ENCODE results near the gene SLMAP.

Gene SLMAP

DNA sequence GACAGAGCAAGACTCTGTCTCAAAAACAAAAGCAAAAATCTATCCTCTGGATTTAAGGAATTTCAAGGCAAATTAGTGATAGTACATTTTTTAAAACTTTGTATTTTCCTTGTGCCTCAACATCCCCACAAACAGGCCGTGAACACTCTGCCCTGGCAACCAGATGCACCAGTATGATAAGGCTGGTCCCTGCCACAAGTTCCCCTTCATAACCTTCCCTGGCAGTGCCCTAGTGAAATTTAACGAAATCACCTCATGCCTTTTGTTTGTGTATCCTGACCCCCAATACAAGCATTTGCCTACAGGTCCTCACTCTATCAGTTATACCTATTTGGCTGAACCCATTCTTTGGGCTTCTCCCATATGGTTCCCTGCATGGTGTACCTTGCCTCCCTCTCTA is 144.7 kb downstream of the SLMAP start:
- no peak overlapping the region for H3K9ac ChIP-seq (ENCODE audit: low read length)
- peaks cover 48% of the 10 kb centered on the region for H3K4me1 ChIP-seq (ENCODE audit: insufficient read depth, low read length)
- H3K27me3 ChIP-seq (ENCODE audit: control insufficient read depth in 1 of 2, insufficient read depth in 2 of 2, low read length in 2 of 2), result no peaks in the 10 kb centered on the region
- no peaks in the 10 kb centered on the region for H3K9me3 ChIP-seq (ENCODE audit: low read length)
- peaks cover 44% of the 10 kb centered on the region for H3K36me3 ChIP-seq (ENCODE audit: insufficient read depth, low read length)
- H3K4me3 ChIP-seq (ENCODE audit: low read depth in 1 of 2, low read length in 2 of 2), result peak overlapping the region in 1 of 2 donors; percentile 9
- H3K27ac ChIP-seq (ENCODE audit: low read depth, low read length), result peak overlapping the region; percentile 16

DNA sequence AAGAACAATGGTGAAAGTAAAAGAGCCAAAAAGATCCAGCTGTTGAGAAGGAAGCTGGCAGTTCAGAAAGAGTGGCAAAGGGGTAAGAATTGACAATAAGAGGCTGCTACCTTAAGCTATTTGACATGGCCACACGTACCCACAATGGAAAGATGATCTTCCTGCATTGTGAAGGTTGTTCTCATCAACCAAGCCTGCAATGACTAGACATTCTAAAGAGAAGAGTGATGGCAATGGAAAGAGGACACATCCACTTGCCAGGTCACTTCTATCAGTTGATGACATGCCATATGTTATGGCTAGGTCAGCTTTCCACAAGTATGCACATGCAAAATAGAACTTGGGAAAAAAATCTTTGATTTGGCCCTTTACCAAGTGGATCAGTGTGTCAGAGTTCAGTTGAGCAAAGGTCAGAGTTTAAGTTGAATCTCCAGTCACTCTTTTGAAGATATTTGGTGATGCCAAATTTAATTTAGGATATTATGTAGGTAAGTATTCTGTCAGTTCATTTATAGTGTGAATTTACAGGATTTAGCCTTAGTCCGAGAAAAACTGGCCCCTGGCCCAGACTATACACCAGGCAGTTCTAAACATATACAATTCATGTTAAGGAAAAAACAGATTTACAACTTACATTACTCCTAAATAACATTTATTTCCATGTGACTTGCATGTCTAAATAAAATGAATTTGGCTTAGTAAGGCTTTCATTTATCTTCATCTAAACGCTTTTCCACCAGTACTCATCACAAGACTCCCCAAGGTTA is 147.2 kb downstream of the SLMAP start:
- Histone ChIP-seq H3K4me3 (ENCODE audit: low read depth in 1 of 2, low read length in 2 of 2) (no peak overlapping the region), H3K9me3 (ENCODE audit: low read length) (no peaks in the 10 kb centered on the region), H3K4me1 (ENCODE audit: insufficient read depth, low read length) (peaks cover 30% of the 10 kb centered on the region), H3K9ac (ENCODE audit: low read length) (no peak overlapping the region), H3K27ac (ENCODE audit: low read depth, low read length) (no peak overlapping the region), H3K36me3 (ENCODE audit: insufficient read depth, low read length) (peaks cover 31% of the 10 kb centered on the region), H3K27me3 (ENCODE audit: control insufficient read depth in 1 of 2, insufficient read depth in 2 of 2, low read length in 2 of 2) (no peaks in the 10 kb centered on the region)

DNA sequence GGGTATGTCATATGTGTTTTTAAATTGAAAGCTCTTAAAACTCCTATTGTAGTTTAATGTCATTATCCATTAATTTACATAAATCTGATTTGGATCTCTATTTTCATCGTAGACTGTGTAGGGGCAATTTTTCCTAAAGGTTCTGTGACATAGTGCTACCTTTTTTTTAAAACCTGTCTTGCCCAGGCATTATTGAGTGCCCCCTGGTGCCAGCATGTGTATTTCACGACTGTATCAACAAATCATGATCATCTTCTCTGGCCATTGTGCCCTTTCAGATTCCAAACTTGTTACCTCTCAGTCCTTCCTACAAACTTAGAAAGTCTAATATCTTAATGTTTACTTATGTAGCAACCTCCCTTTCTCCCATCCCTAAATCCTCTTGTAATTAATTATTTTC is 154.9 kb downstream of the SLMAP start:
- Histone ChIP-seq H3K9ac (ENCODE audit: low read length) (no peak overlapping the region), H3K36me3 (ENCODE audit: insufficient read depth, low read length) (peaks cover 52% of the 10 kb centered on the region), H3K27ac (ENCODE audit: low read depth, low read length) (peak overlapping the region; percentile 51), H3K4me3 (ENCODE audit: low read depth in 1 of 2, low read length in 2 of 2) (no peak overlapping the region), H3K4me1 (ENCODE audit: insufficient read depth, low read length) (peaks cover 33% of the 10 kb centered on the region), H3K9me3 (ENCODE audit: low read length) (no peaks in the 10 kb centered on the region), H3K27me3 (ENCODE audit: control insufficient read depth in 1 of 2, insufficient read depth in 2 of 2, low read length in 2 of 2) (no peaks in the 10 kb centered on the region)

DNA sequence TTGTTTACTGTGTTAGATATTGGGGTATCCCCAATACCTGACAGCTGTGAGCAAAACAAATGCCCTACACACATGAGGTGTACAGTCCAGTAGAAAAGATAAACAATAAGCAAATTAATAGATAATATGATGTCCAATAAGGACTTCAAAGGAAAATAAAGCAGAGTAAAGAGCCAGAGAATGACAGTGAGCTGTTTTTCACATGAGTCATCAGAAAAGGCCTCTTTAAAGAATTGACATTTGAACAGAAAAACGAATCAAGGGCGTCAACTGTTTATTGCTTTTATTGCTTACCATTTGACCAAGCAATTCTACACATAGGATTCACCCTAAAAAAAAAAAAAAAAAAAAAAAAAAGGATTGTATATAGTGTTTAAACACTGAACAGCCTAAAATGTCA is 155.5 kb downstream of the SLMAP start:
- Histone ChIP-seq H3K9ac (ENCODE audit: low read length) (no peak overlapping the region), H3K27ac (ENCODE audit: low read depth, low read length) (peak overlapping the region; percentile 51), H3K27me3 (ENCODE audit: control insufficient read depth in 1 of 2, insufficient read depth in 2 of 2, low read length in 2 of 2) (no peaks in the 10 kb centered on the region), H3K4me1 (ENCODE audit: insufficient read depth, low read length) (peaks cover 33% of the 10 kb centered on the region), H3K9me3 (ENCODE audit: low read length) (no peaks in the 10 kb centered on the region), H3K36me3 (ENCODE audit: insufficient read depth, low read length) (peaks cover 58% of the 10 kb centered on the region), H3K4me3 (ENCODE audit: low read depth in 1 of 2, low read length in 2 of 2) (no peak overlapping the region)

DNA sequence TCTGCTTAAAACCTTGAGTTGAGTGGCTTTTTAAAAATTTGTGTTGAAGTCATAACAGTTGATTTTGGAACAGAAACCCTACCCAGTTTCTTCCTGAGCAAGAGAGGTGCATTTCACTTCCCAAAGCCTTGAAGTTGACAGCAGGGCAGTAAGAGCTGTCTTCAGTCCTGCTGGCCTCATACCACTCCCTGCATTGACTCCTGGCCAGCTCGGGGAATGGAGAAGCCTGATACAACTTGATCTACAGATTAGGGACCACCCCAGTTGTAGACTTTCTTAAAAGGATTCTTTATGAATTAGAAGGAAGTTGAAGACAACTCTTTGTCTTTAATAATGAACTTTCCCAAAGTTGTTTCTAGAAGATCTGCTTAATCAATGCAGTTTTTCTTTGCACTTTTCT is 161.5 kb downstream of the SLMAP start:
- H3K27ac ChIP-seq (ENCODE audit: low read depth, low read length), result peak overlapping the region; percentile 4
- peaks cover 65% of the 10 kb centered on the region for H3K36me3 ChIP-seq (ENCODE audit: insufficient read depth, low read length)
- no peaks in the 10 kb centered on the region for H3K27me3 ChIP-seq (ENCODE audit: control insufficient read depth in 1 of 2, insufficient read depth in 2 of 2, low read length in 2 of 2)
- peaks cover 26% of the 10 kb centered on the region for H3K4me1 ChIP-seq (ENCODE audit: insufficient read depth, low read length)
- H3K4me3 ChIP-seq (ENCODE audit: low read depth in 1 of 2, low read length in 2 of 2), result no peak overlapping the region
- H3K9me3 ChIP-seq (ENCODE audit: low read length), result no peaks in the 10 kb centered on the region
- H3K9ac ChIP-seq (ENCODE audit: low read length), result no peak overlapping the region

DNA sequence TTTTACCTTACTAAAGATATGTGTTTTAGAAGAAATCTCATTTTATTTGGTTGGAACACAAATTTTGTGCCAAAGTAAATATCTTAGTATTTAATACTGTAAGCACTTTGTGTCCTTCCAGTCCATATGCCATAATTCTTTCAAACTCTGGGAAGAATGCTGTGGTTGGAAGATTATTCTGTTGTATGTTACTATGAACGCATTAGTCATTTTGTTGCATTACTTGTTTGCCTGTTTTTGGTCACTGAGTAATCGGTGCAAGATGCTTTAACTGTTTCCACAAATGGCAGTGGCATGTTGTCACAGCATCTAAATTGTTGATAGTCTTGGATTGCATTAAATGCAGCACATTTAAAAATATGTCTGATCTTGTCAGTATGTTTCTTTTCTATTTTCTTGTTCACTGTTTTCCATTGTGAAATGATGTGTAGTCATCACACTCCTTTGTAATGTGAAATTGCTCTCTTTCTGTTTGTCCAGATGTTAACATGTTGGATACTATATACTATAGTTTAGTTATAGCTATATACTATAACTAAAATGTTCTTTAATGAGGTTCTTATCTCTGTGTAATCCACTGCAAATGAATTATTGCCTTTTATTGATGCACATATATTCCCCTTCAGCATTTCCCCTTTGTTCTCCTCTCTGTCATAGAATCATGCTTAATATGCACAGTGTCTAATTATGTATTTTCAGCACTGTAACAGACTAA is 162.2 kb downstream of the SLMAP start:
- Histone ChIP-seq H3K4me1 (ENCODE audit: insufficient read depth, low read length) (peaks cover 30% of the 10 kb centered on the region), H3K9me3 (ENCODE audit: low read length) (no peaks in the 10 kb centered on the region), H3K4me3 (ENCODE audit: low read depth in 1 of 2, low read length in 2 of 2) (no peak overlapping the region), H3K9ac (ENCODE audit: low read length) (no peak overlapping the region), H3K36me3 (ENCODE audit: insufficient read depth, low read length) (peaks cover 69% of the 10 kb centered on the region), H3K27me3 (ENCODE audit: control insufficient read depth in 1 of 2, insufficient read depth in 2 of 2, low read length in 2 of 2) (no peaks in the 10 kb centered on the region), H3K27ac (ENCODE audit: low read depth, low read length) (peak overlapping the region; percentile 1)

DNA sequence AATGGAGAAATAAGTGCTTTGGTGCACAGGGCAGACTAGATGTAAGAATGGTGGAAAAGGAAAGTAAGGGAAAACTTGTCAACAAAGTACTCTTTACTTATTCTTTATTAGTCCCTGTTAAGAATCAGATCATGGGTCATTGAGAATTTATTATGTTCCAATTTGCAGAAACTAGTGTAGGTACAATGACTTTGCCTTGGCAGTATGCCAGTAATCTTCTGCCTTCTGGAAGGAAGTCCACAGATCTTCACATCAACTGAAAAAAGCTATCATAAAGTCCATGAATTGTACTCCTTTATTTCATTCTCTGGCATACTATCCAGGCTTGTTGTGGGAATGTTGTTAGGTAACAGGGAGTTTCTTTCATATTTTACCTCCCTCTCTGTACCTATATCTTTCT is 163.9 kb downstream of the SLMAP start:
- Histone ChIP-seq H3K27ac (ENCODE audit: low read depth, low read length) (peak overlapping the region; percentile 49), H3K36me3 (ENCODE audit: insufficient read depth, low read length) (peaks cover 73% of the 10 kb centered on the region), H3K4me1 (ENCODE audit: insufficient read depth, low read length) (peaks cover 36% of the 10 kb centered on the region), H3K9me3 (ENCODE audit: low read length) (no peaks in the 10 kb centered on the region), H3K4me3 (ENCODE audit: low read depth in 1 of 2, low read length in 2 of 2) (no peak overlapping the region), H3K27me3 (ENCODE audit: control insufficient read depth in 1 of 2, insufficient read depth in 2 of 2, low read length in 2 of 2) (no peaks in the 10 kb centered on the region), H3K9ac (ENCODE audit: low read length) (no peak overlapping the region)

DNA sequence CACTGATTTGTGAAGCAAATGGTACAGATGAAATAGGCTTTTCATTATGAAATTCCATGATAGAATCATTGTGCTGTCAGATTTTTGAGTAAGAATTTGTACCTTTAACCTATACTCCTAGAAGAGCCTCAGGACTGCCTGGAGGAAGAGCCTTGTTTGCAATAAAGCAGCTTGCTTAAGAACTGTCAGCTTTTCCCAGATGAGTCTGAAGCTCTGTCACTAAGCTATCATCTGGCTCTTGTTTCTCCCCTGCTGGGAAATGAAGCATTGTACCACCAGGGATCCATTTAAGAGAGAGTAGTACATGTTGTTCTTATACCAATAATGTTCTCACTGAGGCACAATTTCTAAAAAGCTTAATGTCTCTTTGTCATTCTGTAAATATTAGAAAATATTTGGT is 167.0 kb downstream of the SLMAP start:
- Histone ChIP-seq H3K36me3 (ENCODE audit: insufficient read depth, low read length) (peaks cover 56% of the 10 kb centered on the region), H3K4me3 (ENCODE audit: low read depth in 1 of 2, low read length in 2 of 2) (no peak overlapping the region)

DNA sequence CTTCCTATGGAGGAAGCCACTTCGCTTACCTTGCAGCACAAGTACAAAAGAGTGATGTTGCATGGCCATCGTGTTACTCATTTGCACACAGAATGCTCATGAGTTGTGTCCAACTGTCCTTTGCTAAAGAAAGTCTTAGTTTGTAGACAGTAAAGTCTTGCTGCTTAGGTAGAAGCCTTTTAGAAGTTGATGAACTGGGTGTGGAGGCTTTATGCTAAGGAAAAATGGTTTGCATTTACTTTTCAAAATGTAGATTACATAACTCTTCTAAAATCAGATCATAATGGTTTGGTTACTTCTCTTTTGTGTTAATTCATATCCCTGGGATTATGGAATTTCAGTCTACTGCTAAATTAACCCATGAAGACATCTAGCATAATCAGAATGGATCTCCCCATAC is 167.6 kb downstream of the SLMAP start:
- Histone ChIP-seq H3K9me3 (ENCODE audit: low read length) (no peaks in the 10 kb centered on the region), H3K9ac (ENCODE audit: low read length) (no peak overlapping the region), H3K27me3 (ENCODE audit: control insufficient read depth in 1 of 2, insufficient read depth in 2 of 2, low read length in 2 of 2) (no peaks in the 10 kb centered on the region), H3K4me3 (ENCODE audit: low read depth in 1 of 2, low read length in 2 of 2) (no peak overlapping the region), H3K4me1 (ENCODE audit: insufficient read depth, low read length) (peaks cover 39% of the 10 kb centered on the region), H3K27ac (ENCODE audit: low read depth, low read length) (peak overlapping the region; percentile 36), H3K36me3 (ENCODE audit: insufficient read depth, low read length) (peaks cover 58% of the 10 kb centered on the region)

More for the DNA sequence above, 167.0 kb downstream of the SLMAP start:
- Histone ChIP-seq H3K4me1 (ENCODE audit: insufficient read depth, low read length) (peaks cover 41% of the 10 kb centered on the region), H3K9ac (ENCODE audit: low read length) (no peak overlapping the region), H3K9me3 (ENCODE audit: low read length) (no peaks in the 10 kb centered on the region), H3K27me3 (ENCODE audit: control insufficient read depth in 1 of 2, insufficient read depth in 2 of 2, low read length in 2 of 2) (no peaks in the 10 kb centered on the region), H3K27ac (ENCODE audit: low read depth, low read length) (peak overlapping the region; percentile 27)

DNA sequence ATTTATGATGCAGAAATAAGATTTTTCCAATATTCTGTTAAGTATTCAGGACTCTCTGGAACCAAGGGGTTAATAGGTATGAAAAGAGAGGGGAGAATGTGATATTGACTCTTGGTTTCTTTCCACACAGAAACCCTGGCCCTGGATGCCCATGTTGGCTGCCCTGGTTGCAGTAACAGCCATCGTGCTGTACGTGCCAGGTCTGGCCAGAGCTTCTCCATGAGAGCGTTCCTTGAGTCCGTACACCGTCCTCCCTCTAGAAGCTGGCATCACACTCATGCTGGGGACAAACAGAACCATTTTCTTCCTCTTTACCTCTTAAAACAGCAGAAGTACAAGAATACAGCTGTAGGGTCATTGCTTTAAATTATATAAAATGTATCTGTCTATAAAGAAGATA is 171.1 kb downstream of the SLMAP start:
- Histone ChIP-seq H3K4me1 (ENCODE audit: insufficient read depth, low read length) (peaks cover 32% of the 10 kb centered on the region), H3K4me3 (ENCODE audit: low read depth in 1 of 2, low read length in 2 of 2) (no peak overlapping the region), H3K36me3 (ENCODE audit: insufficient read depth, low read length) (peaks cover 58% of the 10 kb centered on the region), H3K27ac (ENCODE audit: low read depth, low read length) (no peak overlapping the region), H3K9ac (ENCODE audit: low read length) (no peak overlapping the region), H3K27me3 (ENCODE audit: control insufficient read depth in 1 of 2, insufficient read depth in 2 of 2, low read length in 2 of 2) (no peaks in the 10 kb centered on the region), H3K9me3 (ENCODE audit: low read length) (no peaks in the 10 kb centered on the region)

DNA sequence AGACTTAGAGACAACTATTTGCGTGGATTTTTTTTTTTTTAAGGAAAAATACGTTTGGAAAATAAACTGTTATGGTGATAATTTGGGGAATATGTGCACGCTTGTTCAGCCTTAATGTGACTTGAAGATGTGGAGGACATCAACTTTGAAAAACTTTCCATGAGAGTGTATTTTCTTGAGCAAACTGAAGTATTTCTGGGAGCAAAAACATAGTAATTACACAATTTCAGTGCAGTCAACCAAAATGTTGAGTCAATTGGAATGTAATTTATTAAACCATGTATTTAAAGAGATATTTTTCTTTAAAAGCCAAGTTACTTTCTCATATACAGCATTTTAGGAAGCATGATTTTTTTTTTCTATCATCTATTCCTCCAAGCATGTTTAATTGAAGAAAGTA is 171.8 kb downstream of the SLMAP start:
- H3K27ac ChIP-seq (ENCODE audit: low read depth, low read length), result no peak overlapping the region
- no peak overlapping the region for H3K4me3 ChIP-seq (ENCODE audit: low read depth in 1 of 2, low read length in 2 of 2)
- no peak overlapping the region for H3K9ac ChIP-seq (ENCODE audit: low read length)
- H3K4me1 ChIP-seq (ENCODE audit: insufficient read depth, low read length), result peaks cover 32% of the 10 kb centered on the region
- no peaks in the 10 kb centered on the region for H3K9me3 ChIP-seq (ENCODE audit: low read length)
- H3K36me3 ChIP-seq (ENCODE audit: insufficient read depth, low read length), result peaks cover 56% of the 10 kb centered on the region
- H3K27me3 ChIP-seq (ENCODE audit: control insufficient read depth in 1 of 2, insufficient read depth in 2 of 2, low read length in 2 of 2), result no peaks in the 10 kb centered on the region
